Measurements from ENCODE around the gene ACOT11.

GRCh38 chr1:54610048-54610447 lies 62.0 kb downstream of the ACOT11 start:
- no peak for TF ChIP-seq POLR2AphosphoS5 (IDR thresholded peaks at IDR 0.05; ENCODE audit: low read depth, low read length)
- TF ChIP-seq POLR2A (IDR thresholded peaks at IDR 0.05; ENCODE audit: low read depth, low read length) = no peak
- no peak for TF ChIP-seq TAF1 (IDR thresholded peaks at IDR 0.05; ENCODE audit: low read depth, low read length)
